GM19328 (cell line): ENCODE measurements around the gene P2RX5.

Source experiments
- ATAC-seq: cut with Tn5 transposase; IDR thresholded peaks from one replicate; pipeline ENCODE4 v1.9.1; 2021; ENCODE audit warnings: mild to moderate bottlenecking, moderate library complexity; ENCODE audit not compliant: unreplicated experiment

Gene P2RX5

DNA sequence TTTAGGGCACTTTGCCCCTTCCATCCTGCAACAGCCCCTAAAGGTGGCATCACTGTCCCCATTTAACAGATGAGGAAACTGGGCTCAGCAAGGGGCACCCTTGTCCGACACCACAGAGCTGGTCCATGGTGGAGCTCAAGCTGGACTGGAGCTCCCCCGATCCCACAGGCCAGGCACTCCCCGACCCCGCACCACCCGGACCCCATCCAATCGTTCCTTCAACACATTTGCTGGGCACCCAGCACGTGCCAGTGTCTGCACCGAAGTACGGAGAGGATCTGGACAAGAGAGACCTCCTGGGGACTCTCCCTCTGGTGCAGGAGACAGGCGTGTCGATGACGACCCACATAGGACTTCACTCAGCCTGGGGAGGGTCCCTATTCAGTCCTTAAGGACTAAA lies 13.9 kb downstream of the P2RX5 start:
- ATAC-seq = no peak

DNA sequence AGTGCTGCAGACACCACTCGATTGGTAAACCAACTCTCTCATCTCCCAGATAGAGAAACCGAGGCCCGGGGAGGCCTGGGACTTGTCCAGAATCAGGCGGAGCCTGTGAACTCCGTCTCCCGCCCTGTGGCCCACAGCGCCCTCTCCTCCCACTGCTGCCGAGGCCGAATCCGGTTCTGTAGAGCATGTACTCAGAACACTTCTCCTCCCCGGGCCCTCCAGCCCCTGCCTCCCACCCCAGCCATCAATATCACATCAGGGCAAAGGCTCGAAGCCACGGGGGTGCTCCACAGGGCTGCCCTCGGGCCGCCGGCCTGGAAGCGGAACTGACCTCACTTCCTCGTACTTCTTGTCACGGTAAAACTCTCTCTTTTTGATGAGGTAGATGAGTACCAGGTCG lies 14.4 kb downstream of the P2RX5 start:
- no peak for ATAC-seq

DNA sequence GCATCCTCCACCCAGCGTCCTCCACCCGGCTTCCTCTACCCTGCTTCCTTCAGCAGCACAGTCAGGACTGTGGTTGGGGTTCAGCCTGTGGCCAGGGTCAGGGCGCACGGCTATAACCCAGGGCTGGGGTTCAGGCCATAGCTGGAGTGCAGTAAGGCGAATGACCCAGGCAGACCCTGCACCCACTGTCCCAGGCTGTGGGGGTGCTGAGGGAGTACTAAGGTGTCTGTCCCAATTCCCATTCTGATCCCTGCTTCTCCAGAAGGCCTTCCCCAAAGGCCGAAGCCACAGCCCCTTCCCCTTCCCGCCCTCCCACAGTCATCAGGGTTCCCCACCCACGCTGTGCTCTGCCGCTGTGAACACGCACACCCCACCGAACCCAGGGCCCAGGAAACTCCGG lies 14.9 kb downstream of the P2RX5 start:
- no peak for ATAC-seq

DNA sequence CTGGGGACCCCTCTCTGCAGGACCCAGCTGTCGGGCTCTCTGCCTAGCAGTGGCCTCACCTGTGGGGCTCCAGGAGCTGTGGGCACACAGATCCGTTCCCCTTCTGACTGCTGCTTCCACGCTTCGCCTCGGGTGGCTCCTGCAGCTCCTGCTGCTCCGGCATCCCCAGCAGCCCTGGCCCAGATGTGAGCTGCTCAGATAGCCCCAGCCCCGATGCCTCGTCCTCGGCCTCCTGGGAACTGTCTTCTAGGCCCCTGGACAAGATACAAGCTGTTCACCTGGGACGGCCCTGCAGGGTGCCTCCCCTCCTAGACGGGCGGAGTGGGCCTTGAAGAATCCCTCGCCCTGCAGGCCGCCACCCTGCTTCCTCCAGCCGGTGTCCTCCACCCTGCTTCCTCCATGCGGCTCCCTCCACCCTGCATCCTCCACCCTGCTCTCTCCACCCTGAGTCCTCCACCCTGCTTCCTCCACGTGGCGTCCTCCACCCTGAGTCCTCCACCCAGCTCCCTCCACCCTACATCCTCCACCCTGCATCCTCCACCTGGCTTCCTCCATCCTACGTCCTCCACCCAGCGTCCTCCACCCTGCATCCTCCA lies 16.3 kb downstream of the P2RX5 start:
- ATAC-seq = no peak

DNA sequence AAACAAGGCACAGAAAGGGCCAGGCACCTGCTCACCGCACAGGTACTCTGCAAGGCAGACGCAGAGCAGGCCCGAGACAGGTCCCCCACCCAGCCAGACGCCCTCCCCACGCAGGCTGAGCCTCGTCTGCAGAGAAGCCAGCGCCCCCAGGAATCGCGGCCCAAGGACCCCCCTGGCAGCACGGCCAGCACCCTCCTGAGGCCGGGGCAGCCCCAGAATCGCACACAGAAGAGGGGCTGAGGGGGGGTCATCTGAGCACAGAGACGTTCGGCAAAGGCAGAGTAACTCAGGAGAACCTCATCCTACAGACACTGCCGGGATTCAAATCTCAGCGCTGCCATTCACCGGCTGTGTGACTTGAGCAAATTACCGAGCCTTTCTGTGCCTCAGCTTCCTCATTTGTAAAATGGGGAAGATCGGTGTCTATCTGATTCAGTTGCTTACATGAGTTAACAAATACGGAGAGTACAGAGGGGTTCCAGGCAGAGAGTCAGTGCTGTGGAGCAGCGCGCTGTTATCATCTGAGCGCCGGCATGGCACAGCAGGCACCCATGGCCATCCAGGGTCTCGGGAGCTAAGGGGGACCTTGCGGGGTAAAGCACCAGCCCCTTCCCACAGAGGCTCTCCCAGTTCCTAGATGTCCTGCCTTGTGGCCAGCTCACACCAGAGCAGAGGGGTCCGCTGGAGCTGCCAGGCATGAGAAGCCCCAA lies 17.0 kb downstream of the P2RX5 start:
- ATAC-seq = no peak

DNA sequence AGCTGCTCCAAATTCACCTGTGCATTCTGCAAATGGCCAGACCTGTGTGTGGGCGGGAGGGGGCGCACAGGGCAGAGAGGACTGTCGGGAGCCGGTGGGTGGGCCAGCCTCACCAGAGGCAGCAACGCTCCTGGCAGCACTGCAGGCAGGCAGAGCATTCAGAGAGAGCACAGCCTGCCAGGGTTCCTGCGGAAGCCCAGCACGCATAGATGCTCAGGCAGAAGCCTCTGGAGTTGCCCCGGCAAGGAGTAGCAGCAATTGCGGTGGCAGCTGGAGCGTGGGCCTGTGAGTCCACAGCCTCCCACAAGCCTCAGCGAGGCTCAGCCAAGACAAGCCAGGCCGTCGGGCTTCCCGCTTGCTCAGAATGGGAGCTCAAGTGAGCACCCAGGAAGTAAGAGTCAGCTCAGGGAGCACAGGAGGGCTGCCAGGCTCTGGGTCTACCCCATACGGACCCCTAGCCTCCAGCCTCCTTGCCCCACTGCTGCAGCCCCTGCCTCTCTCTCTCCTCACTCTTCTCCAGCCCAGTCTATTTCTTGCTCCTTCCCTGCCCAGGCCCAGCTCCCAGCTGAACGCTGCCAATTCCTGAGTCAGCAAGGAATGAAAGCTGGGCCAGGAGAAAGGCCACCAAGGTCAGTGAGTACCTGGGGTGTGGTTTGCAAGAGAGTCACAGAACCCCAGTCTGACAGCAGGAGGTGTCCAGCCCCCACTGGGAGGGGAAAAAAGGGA lies 17.7 kb downstream of the P2RX5 start:
- no peak for ATAC-seq

DNA sequence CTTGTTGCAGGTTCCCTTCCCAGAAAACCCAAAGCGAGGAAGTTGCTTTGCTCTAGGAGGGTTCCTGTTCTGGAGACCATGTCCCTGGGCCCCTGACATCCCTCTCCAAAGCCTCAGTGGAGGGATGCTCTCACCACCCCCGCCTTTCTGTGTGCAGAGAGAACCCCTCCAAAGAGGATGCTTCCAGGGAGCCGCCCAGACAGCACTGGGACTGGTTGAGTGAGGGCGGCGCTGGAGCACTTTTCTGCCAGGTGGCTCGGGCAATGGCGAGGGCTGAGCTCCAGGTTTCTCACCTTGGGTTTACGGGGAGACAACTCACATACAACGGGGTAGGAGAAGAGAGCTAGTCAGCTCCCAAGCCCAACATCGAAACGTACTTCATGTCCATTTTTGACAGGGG lies 20.1 kb downstream of the P2RX5 start:
- ATAC-seq = no peak

DNA sequence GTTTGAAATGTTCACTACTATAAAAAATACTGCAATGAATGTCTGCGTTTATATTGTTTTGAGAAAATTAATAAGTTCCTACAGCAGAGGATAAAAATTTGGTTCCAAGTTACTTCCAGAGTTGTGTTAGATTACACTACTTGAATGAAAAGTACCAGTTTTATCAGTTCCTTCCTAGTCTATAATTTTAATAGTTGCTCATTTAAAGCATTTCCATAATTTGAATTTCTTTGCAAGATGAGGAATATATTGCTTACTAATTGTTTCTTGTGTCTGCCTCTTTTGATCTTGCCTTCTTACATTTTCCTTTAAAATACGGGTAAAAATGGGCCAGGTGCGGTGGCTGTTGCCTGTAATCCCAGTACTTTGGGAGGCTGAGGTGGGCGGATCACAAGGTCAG lies 23.4 kb downstream of the P2RX5 start:
- ATAC-seq = no peak

DNA sequence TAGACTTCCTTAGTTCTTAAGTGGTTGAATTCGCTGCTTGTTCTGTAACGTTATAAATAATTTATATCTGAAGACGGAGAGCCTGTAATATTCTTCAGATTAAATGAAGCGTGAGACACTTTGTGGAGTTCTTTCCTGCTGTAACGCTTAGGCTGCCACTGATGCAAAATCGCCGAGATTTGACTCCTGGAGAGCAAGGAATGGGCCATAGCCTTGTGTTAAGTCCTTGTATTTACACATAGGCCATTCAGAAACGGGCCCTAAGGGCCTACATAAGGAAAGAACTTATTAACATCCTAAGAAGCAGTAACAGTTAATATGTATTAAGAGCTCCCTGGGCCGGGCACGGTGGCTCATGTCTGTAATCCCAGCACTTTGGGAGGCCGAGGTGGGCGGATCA lies 26.4 kb downstream of the P2RX5 start:
- no peak for ATAC-seq

DNA sequence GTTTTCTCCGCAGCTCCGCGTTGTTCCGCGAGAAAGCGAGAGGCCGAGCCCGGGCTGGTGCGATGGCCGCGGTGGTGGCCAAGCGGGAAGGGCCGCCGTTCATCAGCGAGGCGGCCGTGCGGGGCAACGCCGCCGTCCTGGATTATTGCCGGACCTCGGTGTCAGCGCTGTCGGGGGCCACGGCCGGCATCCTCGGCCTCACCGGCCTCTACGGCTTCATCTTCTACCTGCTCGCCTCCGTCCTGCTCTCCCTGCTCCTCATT lies 26.9 kb downstream of the P2RX5 start:
- no peak for ATAC-seq

DNA sequence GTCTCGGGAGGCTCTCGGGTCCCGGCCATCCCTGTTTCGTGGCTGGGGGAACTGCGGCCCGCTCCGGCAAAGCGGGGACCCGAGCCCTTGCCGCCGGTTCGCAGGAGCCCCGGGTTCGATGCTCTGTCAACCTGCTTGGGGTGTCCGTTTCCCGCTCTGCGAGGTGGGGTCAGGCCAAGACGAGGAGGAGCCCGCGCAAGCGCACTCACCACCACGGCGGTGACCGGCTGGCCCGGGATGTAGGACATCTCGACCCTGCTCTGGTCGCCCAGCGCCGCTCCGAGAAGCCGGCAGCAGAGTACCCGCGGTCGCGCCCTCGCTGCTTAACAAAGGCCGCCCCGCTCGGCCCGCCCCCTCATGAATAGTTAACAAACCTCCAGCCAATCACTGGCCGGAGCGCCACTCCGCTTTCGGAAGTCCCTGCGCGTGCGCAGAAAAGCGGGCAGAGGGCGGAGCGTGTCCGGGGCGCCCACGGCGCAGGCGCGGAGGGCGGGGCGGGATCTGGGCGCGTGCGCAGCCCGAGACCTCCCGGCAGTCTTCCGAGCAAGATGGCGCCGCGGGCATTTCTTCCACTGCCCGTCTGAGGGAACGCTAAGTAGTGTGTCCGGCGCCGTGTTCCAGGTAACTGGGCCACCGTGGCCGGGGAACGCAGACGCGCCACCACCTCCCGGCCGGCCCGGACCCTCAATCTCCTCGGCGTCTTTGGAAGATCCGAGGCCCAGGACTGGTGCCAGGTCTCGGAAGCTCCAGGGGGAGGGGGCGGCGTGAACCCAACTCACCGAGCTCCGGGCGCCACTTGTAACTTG lies 27.5 kb downstream of the P2RX5 start, which contains the start of the genes EMC6 and TAX1BP3:
TSS of gene EMC6 (plus strand) at position 534 of the 806 bp plus-strand sequence. CDS start 335 bp downstream, outside the sequence.
TSS of gene TAX1BP3 (minus strand) at position 300 of the 806 bp plus-strand sequence. CDS start at position 248, 52 bp downstream.
- peak; percentile 83 for ATAC-seq

DNA sequence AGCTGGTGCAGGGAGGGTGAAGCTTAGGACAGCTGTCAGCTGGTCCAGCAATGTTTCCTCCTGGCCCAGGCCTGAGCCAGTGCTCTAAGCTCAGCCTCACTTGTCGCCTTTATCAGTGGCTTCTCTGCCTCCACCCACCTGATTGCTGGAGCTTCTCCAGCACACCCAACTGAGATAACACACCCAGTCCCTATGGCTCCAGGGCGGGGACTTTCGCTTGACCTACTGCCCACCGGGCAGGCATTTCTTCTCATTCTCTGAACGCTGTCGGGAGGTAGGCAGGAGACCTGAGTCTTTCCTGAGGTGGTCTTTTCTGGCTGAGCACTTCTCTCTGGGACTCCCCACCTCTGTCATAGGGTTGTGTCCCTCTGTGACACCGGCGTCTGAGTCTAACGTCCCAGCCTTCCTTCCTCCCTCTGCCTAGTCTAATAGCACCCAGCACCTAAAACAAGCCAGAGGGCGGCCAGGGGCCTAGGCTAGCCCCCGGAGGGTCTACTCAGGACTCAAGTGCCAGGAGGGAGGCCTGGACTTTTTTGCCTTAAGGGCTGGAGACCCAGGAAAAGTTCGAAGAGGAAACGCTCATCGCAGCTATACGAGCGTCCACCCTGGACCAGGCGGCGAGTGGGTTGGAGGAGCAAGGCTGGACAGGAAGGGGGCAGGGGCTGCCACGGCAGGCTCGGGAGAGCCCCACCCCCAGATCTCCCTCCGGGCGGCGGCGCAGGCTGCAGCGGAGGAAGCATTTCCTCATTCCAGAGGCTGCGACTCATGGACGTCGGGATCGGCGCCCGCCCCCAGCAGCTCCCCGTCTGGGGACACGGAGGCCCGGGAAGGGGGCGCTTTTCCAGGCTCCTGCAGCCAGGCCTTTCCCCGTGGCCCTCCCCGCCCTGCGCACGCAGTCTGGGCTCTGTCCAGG lies 28.3 kb downstream of the P2RX5 start:
- ATAC-seq = no peak

DNA sequence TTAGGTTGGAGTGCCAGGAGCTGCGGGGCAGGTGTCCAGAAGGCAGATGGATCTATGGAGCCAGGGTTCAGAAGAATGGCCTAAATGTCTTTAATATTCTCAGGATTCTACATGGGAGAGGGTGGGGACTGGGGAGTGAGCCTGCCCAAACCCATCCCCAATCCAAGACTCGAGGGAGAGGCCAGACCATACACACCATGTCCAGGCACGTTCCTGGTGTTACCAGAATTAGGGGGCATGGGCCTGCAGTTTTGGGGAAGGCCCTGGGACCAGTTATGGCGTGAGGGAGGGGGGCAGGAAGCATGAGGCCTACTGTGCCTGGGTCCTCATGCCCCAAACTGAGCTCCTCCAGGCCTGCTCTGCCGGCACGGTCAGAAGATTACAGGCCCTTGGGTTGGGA lies 29.4 kb downstream of the P2RX5 start:
- no peak for ATAC-seq

DNA sequence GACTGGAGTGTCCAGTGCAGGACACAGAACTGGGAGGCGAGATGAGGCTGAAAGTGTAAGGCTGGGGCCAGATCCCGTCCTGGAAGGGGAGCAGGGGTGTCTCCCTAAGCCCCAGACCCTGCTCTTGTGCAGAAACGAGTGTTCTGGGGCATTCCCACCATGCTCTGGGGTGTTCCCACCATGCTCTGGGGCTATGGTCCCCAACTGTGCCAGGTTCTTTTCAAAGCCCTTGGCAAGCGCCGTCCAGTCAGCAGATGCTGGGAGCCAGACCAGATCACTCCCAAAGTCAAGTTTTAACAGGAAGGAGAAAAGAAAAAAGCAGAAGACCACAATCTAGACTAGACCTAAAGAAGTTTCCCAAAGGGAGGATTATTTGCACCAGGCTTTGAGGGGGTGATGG lies 30.1 kb downstream of the P2RX5 start:
- ATAC-seq = no peak

DNA sequence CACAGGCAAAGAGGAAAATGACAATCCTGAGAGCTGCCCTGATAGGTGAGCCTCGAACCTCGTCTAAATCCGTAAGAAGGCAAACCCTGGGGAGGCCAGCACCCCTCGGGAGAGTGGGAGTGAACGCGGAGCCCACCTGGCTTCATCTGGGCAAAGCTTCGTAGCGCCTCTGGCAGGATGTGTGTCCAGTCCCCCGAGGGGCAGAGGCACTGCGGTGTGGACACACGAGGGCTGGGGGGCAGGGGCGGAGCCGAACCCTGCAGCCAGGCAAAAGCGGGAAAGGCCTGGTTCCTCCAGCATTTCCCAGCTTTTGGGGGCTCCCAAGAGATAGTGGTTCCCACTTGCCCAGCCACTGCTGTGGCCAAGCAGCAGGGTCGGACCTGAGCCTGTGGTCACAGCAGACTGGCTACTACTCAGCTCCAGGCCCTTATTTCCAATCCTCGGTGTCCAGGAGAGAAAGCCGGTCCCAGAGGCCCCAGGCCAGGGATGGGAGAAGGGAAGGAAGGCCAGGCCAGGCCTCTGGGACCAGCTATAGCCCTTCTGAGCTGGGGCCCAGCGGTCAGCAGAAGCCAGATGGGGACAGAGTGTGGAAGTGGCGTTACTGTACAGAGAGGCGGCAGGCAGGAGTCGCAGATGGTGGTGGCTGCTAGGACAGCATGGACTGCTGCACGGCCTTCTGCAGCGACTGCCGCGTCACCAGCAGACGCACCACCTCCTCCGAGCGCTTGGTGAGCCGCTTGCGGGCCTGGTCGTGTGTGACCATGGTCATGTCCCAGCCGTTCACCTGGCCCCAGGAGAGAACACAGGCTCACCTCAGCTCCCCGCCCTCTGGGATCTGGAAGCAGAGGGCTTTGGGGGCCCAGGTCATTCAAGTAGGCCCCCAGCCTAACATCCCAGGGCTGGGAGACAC lies 32.6 kb downstream of the P2RX5 start:
- no peak for ATAC-seq

DNA sequence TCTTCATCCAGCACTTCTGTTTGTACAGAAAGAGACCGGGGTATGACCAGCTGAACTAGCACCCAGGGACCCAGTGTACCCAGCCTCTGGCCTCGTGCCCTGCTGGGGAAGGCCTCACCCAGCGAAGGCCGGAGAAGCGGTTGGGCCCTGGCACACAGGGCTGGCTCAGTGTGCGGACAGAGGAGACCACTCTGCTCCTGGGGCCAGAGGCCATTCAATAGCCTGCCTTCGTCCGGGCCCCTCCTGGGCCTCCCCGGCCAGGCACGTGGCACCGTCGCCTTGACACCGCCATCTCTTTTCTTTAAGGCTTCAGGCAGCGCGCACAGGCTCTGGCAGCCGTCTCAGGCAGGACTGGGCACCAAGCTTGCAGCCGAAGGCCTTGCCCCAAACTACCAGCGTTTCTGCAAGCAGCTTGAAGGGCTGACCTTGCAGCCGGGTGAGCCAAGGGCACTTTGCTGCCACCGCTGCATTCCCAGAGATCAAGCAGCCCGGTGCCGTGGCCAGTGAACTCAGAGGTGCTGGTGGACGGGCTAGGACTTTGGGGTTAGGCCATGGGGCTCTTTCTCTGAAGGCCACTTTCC lies 35.6 kb downstream of the P2RX5 start:
- ATAC-seq = no peak

DNA sequence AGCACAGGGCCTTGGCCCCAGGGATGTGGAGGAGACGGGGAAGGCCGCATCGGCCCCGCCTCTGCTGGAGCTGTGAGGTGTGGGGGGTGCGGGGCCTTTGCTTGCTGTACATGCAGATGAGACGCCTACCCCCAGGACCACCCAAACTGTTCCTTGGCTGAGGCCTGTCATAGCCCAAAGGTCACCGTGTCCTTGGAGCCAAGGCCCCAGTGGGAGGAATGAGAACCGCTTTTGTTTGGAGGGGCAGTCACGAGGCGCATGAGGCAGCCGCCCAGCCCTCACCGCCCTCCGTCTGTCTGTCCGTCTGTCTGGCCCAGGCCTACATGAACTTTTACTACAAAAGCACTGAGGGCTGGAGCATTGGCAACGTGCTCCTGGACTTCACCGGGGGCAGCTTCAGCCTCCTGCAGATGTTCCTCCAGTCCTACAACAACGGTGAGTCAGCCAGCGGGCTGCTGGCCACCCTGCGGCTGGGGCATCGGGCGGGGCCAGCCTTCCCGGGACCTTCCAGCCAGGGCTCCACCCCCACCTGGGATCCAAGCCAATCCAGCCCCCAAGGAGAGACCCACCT lies 36.3 kb downstream of the P2RX5 start:
- ATAC-seq = no peak

DNA sequence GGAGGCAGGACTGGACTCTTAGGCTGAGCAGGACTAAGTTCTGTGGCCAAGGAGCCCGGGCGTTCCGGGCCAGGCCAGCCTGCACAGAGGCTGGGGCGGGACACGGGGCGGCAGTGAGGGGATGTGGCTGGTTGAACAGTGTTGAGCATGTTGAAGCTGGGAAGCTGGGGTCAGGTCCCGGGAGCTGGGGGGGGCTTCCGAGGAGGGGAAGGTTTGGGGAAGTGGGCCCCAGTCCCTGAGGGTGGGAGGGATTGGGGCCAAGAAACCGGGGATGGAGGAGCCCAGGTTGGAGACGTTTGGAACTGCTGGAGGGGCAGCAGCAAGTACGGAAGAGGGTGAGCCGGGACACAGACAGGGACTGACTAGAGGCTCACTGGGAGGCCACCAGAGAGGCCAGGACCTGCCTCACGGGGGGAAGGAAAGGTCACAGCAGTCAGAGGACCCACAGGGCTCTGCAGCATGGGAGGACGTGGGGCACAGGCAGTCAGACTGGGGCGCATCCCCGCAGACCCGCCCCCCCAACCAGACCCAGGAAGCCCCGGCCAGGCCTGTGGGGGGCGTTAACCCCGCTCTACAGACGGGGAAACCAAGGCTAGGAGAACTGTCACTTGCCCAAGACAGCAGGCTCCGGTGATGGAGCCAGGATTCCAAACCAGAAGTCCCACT lies 37.0 kb downstream of the P2RX5 start:
- no peak for ATAC-seq
